WTC11 (cell line): ENCODE measurements around the gene FOXA3. TPM values are rescaled to one million over a fixed set of nuclear protein-coding genes. Genes with fewer than 3 reads are reported as not detected.

Experiments used
- ATAC-seq: fragments of 200-7000 bp; cut with Tn5 transposase; 2 replicates; pipeline ENCODE4 v1.10.0; 2021; ENCODE audit warnings: mild to moderate bottlenecking, moderate library complexity
- CTCF ChIA-PET: fragments of 300-600 bp; sonication (Branson Sonifier 250); formaldehyde crosslinking; loops from one replicate; lab custom pipeline; 2021; ENCODE audit warnings: antibody characterized with exemption; lab: Charles Lee
- POLR2A ChIA-PET: fragments of 350-600 bp; sonication (Branson Sonifier 250); formaldehyde crosslinking; loops from one replicate; lab custom pipeline; 2021; ENCODE audit warnings: antibody characterized with exemption; lab: Charles Lee
- DNase-seq: peaks from one replicate; pipeline ENCODE4 v3.0.0; 2021; ENCODE audit warnings: low spot score
- H3K27ac Mint-ChIP-seq: 2 replicates; pipeline ENCODE4 v1.8.0; 2021; ENCODE audit warnings: mixed read lengths
- H3K27me3 Mint-ChIP-seq: 2 replicates; pipeline ENCODE4 v1.8.0; 2021; ENCODE audit warnings: low read depth, mild to moderate bottlenecking, moderate library complexity, mixed read lengths
- H3K36me3 Mint-ChIP-seq: 2 replicates; pipeline ENCODE4 v1.8.0; 2021; ENCODE audit warnings: mixed read lengths
- H3K4me1 Mint-ChIP-seq: 2 replicates; pipeline ENCODE4 v1.8.0; 2022; ENCODE audit warnings: mixed read lengths
- H3K4me3 Mint-ChIP-seq: 2 replicates; pipeline ENCODE4 v1.8.0; 2021; ENCODE audit warnings: mild to moderate bottlenecking, moderate library complexity, mixed read lengths
- H3K9me3 Mint-ChIP-seq: 2 replicates; pipeline ENCODE4 v1.8.0; 2021; ENCODE audit warnings: mixed read lengths
- ELF4 ChIP-seq: sonication (generic); formaldehyde crosslinking; IDR thresholded peaks from 2 replicates; pipeline ENCODE4 v1.8.1; 2022; ENCODE audit warnings: low read depth, mild to moderate bottlenecking, moderate library complexity, missing genetic modification reagents
- FOXK1 ChIP-seq: sonication (generic); formaldehyde crosslinking; IDR thresholded peaks from 2 replicates; pipeline ENCODE4 v1.8.0; 2022; ENCODE audit warnings: mild to moderate bottlenecking, moderate library complexity, missing genetic modification reagents
- NFYB ChIP-seq: sonication (generic); formaldehyde crosslinking; conservative IDR thresholded peaks from 2 replicates; pipeline ENCODE4 v1.8.0; 2022; ENCODE audit warnings: low read depth, missing genetic modification reagents
- PRRX2 ChIP-seq: fragments of 250-450 bp; sonication (Bioruptor Pico); IDR thresholded peaks from 2 replicates; pipeline ENCODE4 v1.8.0; 2021; ENCODE audit warnings: mild to moderate bottlenecking
- SMAD3 ChIP-seq: sonication (generic); formaldehyde crosslinking; IDR thresholded peaks from 2 replicates; pipeline ENCODE4 v1.8.0; 2022; ENCODE audit warnings: missing genetic modification reagents, mild to moderate bottlenecking, borderline replicate concordance
- TEAD1 ChIP-seq: sonication (generic); formaldehyde crosslinking; IDR thresholded peaks from 2 replicates; pipeline ENCODE4 v1.8.0; 2022; ENCODE audit warnings: mild to moderate bottlenecking, missing genetic modification reagents
- TP53 ChIP-seq: sonication (generic); formaldehyde crosslinking; IDR thresholded peaks from 2 replicates; pipeline ENCODE4 v1.8.1; 2023; ENCODE audit warnings: mild to moderate bottlenecking, missing genetic modification reagents
- ZNF263 ChIP-seq: sonication (generic); formaldehyde crosslinking; IDR thresholded peaks from 2 replicates; pipeline ENCODE4 v1.8.1; 2022; ENCODE audit warnings: low read depth, mild to moderate bottlenecking, moderate library complexity, missing genetic modification reagents
- total RNA-seq: library from RNA; stranded (reverse); gene quantifications from 3 replicates; pipeline ENCODE4 v1.2.3, GENCODE V29; 2021
- TF ChIP-seq, protein P1 (sequence below): fragments of 250-450 bp; sonication (Bioruptor Pico); IDR thresholded peaks from 2 replicates; pipeline ENCODE4 v1.8.0; 2021; ENCODE audit warnings: mild to moderate bottlenecking
- TF ChIP-seq, protein P2 (sequence below): sonication (generic); formaldehyde crosslinking; IDR thresholded peaks from 2 replicates; pipeline ENCODE4 v1.8.0; 2023; ENCODE audit warnings: missing genetic modification reagents, mild to moderate bottlenecking, borderline replicate concordance
- TF ChIP-seq, protein P3 (sequence below): sonication (generic); formaldehyde crosslinking; IDR thresholded peaks from 2 replicates; pipeline ENCODE4 v1.8.1; 2023; ENCODE audit warnings: mild to moderate bottlenecking, moderate library complexity, missing genetic modification reagents
- TF ChIP-seq, protein P4 (sequence below): fragments of 200-600 bp; IDR thresholded peaks from 2 replicates; pipeline ENCODE4 v1.8.0; 2022; ENCODE audit warnings: antibody characterized with exemption
- TF ChIP-seq, protein P5 (sequence below): sonication (generic); formaldehyde crosslinking; IDR thresholded peaks from 2 replicates; pipeline ENCODE4 v1.8.1; 2023; ENCODE audit warnings: mild to moderate bottlenecking, missing genetic modification reagents, moderate library complexity

The FOXA3 gene
- total RNA-seq, 1 experiment from 2014 or later, result 20.7 TPM

DNA sequence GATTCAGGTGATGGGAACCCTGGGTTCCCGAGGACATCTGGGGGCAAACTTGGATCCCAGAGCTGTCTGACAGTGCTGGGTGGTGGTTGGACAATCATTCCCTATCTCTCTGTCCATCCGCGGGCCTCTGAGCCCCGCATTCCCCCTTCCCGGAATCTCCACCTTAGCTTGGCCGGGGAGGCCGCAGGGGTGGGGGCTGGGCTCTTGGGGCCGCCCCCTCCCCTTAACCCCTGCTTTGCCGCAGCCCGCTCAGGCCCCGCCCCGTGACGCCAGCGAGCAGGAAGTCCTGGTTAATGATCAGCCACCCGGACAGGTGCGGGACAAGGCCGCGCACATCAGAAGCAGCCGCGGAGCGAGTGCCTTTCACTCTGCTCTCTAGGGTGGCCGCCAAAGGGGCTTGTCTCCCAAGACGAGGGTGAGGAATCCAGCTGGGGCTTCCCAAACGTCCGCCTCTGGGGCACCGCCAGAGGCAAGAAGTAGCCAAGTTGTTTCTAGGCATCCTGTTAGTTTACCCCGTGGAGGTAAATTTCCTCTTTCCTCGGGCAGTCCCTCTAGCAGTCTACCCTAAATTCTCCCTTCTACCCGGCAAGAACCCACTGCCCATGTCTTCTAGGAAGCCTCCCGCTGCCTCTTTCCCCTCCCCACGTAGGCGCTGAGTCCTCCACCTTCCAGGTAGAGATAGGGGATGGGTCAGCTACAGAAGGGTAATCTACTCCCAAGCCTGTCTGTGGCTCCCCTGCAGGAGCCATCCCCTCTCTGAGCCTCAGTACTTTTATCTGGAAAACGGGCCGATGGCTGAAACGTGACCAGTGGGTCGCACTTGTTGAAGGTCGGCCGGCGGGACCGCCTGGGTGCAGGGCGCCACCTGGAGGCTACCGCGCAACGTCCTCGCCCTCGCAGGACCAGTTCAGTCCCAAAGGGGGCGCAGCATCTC lies 18.8 kb downstream of the FOXA3 start (continued):
- TF ChIP-seq, protein P1, sequence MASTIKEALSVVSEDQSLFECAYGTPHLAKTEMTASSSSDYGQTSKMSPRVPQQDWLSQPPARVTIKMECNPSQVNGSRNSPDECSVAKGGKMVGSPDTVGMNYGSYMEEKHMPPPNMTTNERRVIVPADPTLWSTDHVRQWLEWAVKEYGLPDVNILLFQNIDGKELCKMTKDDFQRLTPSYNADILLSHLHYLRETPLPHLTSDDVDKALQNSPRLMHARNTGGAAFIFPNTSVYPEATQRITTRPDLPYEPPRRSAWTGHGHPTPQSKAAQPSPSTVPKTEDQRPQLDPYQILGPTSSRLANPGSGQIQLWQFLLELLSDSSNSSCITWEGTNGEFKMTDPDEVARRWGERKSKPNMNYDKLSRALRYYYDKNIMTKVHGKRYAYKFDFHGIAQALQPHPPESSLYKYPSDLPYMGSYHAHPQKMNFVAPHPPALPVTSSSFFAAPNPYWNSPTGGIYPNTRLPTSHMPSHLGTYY (CRISPR knock-in tag), result peak; percentile 88
- TF ChIP-seq ELF4 (CRISPR knock-in tag), result no peak
- peak; percentile 35; the same call in 1 of the 2 replicates for TF ChIP-seq FOXK1 (CRISPR knock-in tag)
- peak; percentile 80 for TF ChIP-seq TEAD1 (CRISPR knock-in tag)
- TF ChIP-seq, protein P2, sequence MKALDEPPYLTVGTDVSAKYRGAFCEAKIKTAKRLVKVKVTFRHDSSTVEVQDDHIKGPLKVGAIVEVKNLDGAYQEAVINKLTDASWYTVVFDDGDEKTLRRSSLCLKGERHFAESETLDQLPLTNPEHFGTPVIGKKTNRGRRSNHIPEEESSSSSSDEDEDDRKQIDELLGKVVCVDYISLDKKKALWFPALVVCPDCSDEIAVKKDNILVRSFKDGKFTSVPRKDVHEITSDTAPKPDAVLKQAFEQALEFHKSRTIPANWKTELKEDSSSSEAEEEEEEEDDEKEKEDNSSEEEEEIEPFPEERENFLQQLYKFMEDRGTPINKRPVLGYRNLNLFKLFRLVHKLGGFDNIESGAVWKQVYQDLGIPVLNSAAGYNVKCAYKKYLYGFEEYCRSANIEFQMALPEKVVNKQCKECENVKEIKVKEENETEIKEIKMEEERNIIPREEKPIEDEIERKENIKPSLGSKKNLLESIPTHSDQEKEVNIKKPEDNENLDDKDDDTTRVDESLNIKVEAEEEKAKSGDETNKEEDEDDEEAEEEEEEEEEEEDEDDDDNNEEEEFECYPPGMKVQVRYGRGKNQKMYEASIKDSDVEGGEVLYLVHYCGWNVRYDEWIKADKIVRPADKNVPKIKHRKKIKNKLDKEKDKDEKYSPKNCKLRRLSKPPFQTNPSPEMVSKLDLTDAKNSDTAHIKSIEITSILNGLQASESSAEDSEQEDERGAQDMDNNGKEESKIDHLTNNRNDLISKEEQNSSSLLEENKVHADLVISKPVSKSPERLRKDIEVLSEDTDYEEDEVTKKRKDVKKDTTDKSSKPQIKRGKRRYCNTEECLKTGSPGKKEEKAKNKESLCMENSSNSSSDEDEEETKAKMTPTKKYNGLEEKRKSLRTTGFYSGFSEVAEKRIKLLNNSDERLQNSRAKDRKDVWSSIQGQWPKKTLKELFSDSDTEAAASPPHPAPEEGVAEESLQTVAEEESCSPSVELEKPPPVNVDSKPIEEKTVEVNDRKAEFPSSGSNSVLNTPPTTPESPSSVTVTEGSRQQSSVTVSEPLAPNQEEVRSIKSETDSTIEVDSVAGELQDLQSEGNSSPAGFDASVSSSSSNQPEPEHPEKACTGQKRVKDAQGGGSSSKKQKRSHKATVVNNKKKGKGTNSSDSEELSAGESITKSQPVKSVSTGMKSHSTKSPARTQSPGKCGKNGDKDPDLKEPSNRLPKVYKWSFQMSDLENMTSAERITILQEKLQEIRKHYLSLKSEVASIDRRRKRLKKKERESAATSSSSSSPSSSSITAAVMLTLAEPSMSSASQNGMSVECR (CRISPR knock-in tag), result peak; percentile 59; the same call in 1 of the 2 replicates
- TF ChIP-seq, protein P3, sequence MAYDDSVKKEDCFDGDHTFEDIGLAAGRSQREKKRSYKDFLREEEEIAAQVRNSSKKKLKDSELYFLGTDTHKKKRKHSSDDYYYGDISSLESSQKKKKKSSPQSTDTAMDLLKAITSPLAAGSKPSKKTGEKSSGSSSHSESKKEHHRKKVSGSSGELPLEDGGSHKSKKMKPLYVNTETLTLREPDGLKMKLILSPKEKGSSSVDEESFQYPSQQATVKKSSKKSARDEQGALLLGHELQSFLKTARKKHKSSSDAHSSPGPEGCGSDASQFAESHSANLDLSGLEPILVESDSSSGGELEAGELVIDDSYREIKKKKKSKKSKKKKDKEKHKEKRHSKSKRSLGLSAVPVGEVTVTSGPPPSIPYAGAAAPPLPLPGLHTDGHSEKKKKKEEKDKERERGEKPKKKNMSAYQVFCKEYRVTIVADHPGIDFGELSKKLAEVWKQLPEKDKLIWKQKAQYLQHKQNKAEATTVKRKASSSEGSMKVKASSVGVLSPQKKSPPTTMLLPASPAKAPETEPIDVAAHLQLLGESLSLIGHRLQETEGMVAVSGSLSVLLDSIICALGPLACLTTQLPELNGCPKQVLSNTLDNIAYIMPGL (CRISPR knock-in tag), result peak; percentile 81
- TF ChIP-seq NFYB (CRISPR knock-in tag), result no peak
- no peak for TF ChIP-seq TP53 (CRISPR knock-in tag)
- no peak for TF ChIP-seq ZNF263 (CRISPR knock-in tag)
- TF ChIP-seq, protein P4, sequence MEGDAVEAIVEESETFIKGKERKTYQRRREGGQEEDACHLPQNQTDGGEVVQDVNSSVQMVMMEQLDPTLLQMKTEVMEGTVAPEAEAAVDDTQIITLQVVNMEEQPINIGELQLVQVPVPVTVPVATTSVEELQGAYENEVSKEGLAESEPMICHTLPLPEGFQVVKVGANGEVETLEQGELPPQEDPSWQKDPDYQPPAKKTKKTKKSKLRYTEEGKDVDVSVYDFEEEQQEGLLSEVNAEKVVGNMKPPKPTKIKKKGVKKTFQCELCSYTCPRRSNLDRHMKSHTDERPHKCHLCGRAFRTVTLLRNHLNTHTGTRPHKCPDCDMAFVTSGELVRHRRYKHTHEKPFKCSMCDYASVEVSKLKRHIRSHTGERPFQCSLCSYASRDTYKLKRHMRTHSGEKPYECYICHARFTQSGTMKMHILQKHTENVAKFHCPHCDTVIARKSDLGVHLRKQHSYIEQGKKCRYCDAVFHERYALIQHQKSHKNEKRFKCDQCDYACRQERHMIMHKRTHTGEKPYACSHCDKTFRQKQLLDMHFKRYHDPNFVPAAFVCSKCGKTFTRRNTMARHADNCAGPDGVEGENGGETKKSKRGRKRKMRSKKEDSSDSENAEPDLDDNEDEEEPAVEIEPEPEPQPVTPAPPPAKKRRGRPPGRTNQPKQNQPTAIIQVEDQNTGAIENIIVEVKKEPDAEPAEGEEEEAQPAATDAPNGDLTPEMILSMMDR, result peak; percentile 87
- TF ChIP-seq PRRX2, result 0 out of 2 replicates have a peak, but pooled peaks have one; percentile 76
- no peak for TF ChIP-seq SMAD3 (CRISPR knock-in tag)

DNA sequence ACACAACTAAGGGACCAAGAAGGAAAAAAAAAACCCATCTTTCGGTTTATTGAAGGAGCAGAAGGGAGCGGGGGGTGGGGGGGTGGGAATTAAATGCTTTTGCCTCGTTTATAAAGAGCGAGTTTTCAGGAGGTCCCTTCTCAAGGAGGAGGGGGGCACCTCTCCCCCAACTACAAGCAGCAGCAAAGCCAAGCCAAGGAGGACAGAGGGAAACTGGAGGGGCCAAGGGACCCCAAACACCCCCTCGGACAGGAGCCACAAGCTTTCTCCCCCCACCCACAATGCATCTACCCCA lies 19.4 kb downstream of the FOXA3 start:
- ChIA-PET CTCF (interaction anchor here (0.5 to 8.5 kb wide), 4 partner anchors 19 to 102 kb away, joined by 4 to 212 read pairs (median 28); partner anchors contain the start of genes FOXA3, RSPH6A and SYMPK), POLR2A (no interaction called here)
- TF ChIP-seq, protein P5, sequence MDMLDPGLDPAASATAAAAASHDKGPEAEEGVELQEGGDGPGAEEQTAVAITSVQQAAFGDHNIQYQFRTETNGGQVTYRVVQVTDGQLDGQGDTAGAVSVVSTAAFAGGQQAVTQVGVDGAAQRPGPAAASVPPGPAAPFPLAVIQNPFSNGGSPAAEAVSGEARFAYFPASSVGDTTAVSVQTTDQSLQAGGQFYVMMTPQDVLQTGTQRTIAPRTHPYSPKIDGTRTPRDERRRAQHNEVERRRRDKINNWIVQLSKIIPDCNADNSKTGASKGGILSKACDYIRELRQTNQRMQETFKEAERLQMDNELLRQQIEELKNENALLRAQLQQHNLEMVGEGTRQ, result no peak
- Mint-ChIP-seq H3K36me3 (no peaks in the 10 kb centered on the region), H3K4me3 (peak overlapping the region; percentile 76), H3K9me3 (no peaks in the 10 kb centered on the region), H3K27ac (peak overlapping the region; percentile 98), H3K27me3 (no peaks in the 10 kb centered on the region), H3K4me1 (peaks cover 37% of the 10 kb centered on the region)
- ATAC-seq (no peak), DNase-seq (no peak)
